H1 (cell line): Measurements from ENCODE around the gene MRM1. TPM values are rescaled to one million over a fixed set of nuclear protein-coding genes. Genes with fewer than 3 reads are reported as not detected.

ENCODE experiments used
- CTCF ChIA-PET: fragments of 300-600 bp; sonication (Branson Sonifier 250); formaldehyde crosslinking; loops from one replicate; lab custom pipeline; 2021; ENCODE audit not compliant: partially characterized antibody; lab: Charles Lee
- POLR2A ChIA-PET: fragments of 300-600 bp; sonication (Branson Sonifier 250); formaldehyde crosslinking; loops from one replicate; lab custom pipeline; 2021; ENCODE audit warnings: inconsistent platforms; ENCODE audit not compliant: partially characterized antibody; lab: Charles Lee
- DNase-seq, 2 experiments: peaks; one replicate each; pipeline versions ENCODE4 v3.0.0 to v3.0.0-alpha.2; 2010 to 2022; ENCODE audit warnings: low spot score in 2 of 2, low read depth in 1 of 2, mixed read lengths in 1 of 2
- FAIRE-seq: peaks from 2 replicates; lab custom pipeline; 2011; peaks lifted over from hg19 to GRCh38; lab: Jason Lieb, UNC
- H2AFZ ChIP-seq: 2 replicates; pipeline ENCODE4 v1.8.1; 2012; ENCODE audit warnings: low read length, inconsistent platforms
- H2AK5ac ChIP-seq: 2 replicates; pipeline ENCODE4 v1.6.1; 2013; ENCODE audit warnings: low read depth, low read length
- H2BK120ac ChIP-seq: replicated peaks from 2 replicates; pipeline ENCODE3; 2013; ENCODE audit warnings: low read depth, low read length, inconsistent platforms
- H2BK12ac ChIP-seq: 2 replicates; pipeline ENCODE4 v1.6.1; 2013; ENCODE audit warnings: low read depth, low read length
- H2BK15ac ChIP-seq: 2 replicates; pipeline ENCODE4 v1.6.1; 2013; ENCODE audit warnings: low read length
- H2BK20ac ChIP-seq: 2 replicates; pipeline ENCODE4 v1.6.1; 2013; ENCODE audit warnings: low read length
- H2BK5ac ChIP-seq: 2 replicates; pipeline ENCODE4 v1.6.1; 2013; ENCODE audit warnings: low read depth, low read length
- H3K14ac ChIP-seq: 2 replicates; pipeline ENCODE4 v1.6.1; 2013; ENCODE audit warnings: inconsistent platforms; ENCODE audit not compliant: insufficient read length
- H3K18ac ChIP-seq: 2 replicates; pipeline ENCODE4 v1.6.1; 2013; ENCODE audit warnings: low read length; ENCODE audit errors: extremely low read depth
- H3K23ac ChIP-seq: 2 replicates; pipeline ENCODE4 v1.6.1; 2013; ENCODE audit warnings: inconsistent platforms; ENCODE audit not compliant: insufficient read length
- H3K23me2 ChIP-seq: 2 replicates; pipeline ENCODE4 v1.6.1; 2013; ENCODE audit warnings: low read depth, low read length
- H3K27ac ChIP-seq: 2 replicates; pipeline ENCODE4 v1.6.1; 2011; ENCODE audit warnings: low read depth, low read length, inconsistent platforms
- H3K27me3 ChIP-seq, 4 experiments: replicated peaks in 1 of 4; 1 replicate in 1 of 4; 2 replicates in 3 of 4; pipeline versions ENCODE4 v1.6.1 to v1.8.1; 2011 to 2013; ENCODE audit warnings: low read length in 3 of 4, mild to moderate bottlenecking in 3 of 4, inconsistent platforms in 2 of 4, mixed read lengths in 2 of 4, moderate library complexity in 1 of 4; ENCODE audit not compliant: control insufficient read depth in 3 of 4, insufficient read depth in 3 of 4; ENCODE audit errors: extremely low read depth in 1 of 4
- H3K36me3 ChIP-seq, 4 experiments: 2 replicates each; pipeline versions ENCODE4 v1.6.1 to v1.8.1; 2011 to 2013; ENCODE audit warnings: mild to moderate bottlenecking in 4 of 4, low read length in 3 of 4, moderate library complexity in 2 of 4, control low read depth in 1 of 4, inconsistent platforms in 1 of 4; ENCODE audit not compliant: insufficient read depth in 4 of 4, control insufficient read depth in 2 of 4
- H3K4ac ChIP-seq: replicated peaks from 2 replicates; pipeline ENCODE3; 2013; ENCODE audit warnings: low read length, low read depth, mixed read lengths, inconsistent platforms; ENCODE audit not compliant: insufficient read length
- H3K4me1 ChIP-seq, 4 experiments: replicated peaks in 1 of 4; 1 replicate in 1 of 4; 2 replicates in 3 of 4; pipeline versions ENCODE4 v1.6.1 to v1.8.1; 2011 to 2013; ENCODE audit warnings: low read length in 3 of 4, inconsistent platforms in 2 of 4, mixed read lengths in 1 of 4; ENCODE audit not compliant: insufficient read depth in 4 of 4, control insufficient read depth in 3 of 4
- H3K4me2 ChIP-seq, 2 experiments: 2 replicates each; pipeline versions ENCODE4 v1.6.1 to v1.8.1; 2011 to 2013; ENCODE audit warnings: low read depth in 2 of 2, low read length in 2 of 2, control low read depth in 1 of 2, inconsistent platforms in 1 of 2, mild to moderate bottlenecking in 1 of 2; ENCODE audit not compliant: insufficient read depth in 1 of 2
- H3K4me3 ChIP-seq, 4 experiments: fragments of 200-600, 300-600 bp in 1 of 4; sonication (generic), shearing (Covaris generic), sonication (Bioruptor Twin) in 1 of 4; 2 replicates each; pipeline versions ENCODE4 v1.5.1 to v1.8.1; 2011 to 2016; ENCODE audit warnings: low read length in 4 of 4, low read depth in 3 of 4, control low read depth in 2 of 4, inconsistent platforms in 2 of 4, mild to moderate bottlenecking in 2 of 4, mixed read lengths in 1 of 4, moderate library complexity in 1 of 4; ENCODE audit not compliant: insufficient read depth in 2 of 4; ENCODE audit errors: extremely low read depth in 1 of 4
- H3K56ac ChIP-seq: replicated peaks from 2 replicates; pipeline ENCODE3; 2013; ENCODE audit warnings: low read depth, mild to moderate bottlenecking, mixed read lengths, low read length, inconsistent platforms; ENCODE audit not compliant: insufficient read length
- H3K79me1 ChIP-seq: 2 replicates; pipeline ENCODE4 v1.6.1; 2013; ENCODE audit warnings: low read depth, low read length, control low read depth
- H3K79me2 ChIP-seq, 2 experiments: 2 replicates each; pipeline versions ENCODE4 v1.6.1 to v1.8.1; 2012 to 2013; ENCODE audit warnings: low read length in 2 of 2, mild to moderate bottlenecking in 2 of 2, inconsistent platforms in 1 of 2; ENCODE audit not compliant: insufficient read depth in 2 of 2, control insufficient read depth in 1 of 2
- H3K9ac ChIP-seq, 4 experiments: replicated peaks in 1 of 4; 1 replicate in 1 of 4; 2 replicates in 3 of 4; pipeline versions ENCODE4 v1.6.1 to v1.8.1; 2011 to 2013; ENCODE audit warnings: low read depth in 3 of 4, low read length in 3 of 4, control low read depth in 2 of 4, mild to moderate bottlenecking in 2 of 4, moderate library complexity in 2 of 4, inconsistent platforms in 1 of 4; ENCODE audit errors: extremely low read depth in 1 of 4
- H3K9me3 ChIP-seq, 2 experiments: 2 replicates each; pipeline versions ENCODE4 v1.6.1 to v1.8.1; 2012 to 2013; ENCODE audit warnings: mild to moderate bottlenecking in 2 of 2, moderate library complexity in 2 of 2, control low read depth in 1 of 2, inconsistent platforms in 1 of 2, low read depth in 1 of 2, low read length in 1 of 2, mixed read lengths in 1 of 2; ENCODE audit not compliant: insufficient read depth in 2 of 2
- H4K20me1 ChIP-seq, 2 experiments: replicated peaks in 1 of 2; 2 replicates each; pipeline versions ENCODE3 to v1.8.1; 2011 to 2013; ENCODE audit warnings: inconsistent platforms in 2 of 2, low read length in 2 of 2, mild to moderate bottlenecking in 1 of 2; ENCODE audit not compliant: insufficient read depth in 2 of 2, control insufficient read depth in 1 of 2
- H4K5ac ChIP-seq: 2 replicates; pipeline ENCODE4 v1.6.1; 2013; ENCODE audit warnings: low read length, low read depth, mixed read lengths, inconsistent platforms; ENCODE audit not compliant: insufficient read length
- H4K8ac ChIP-seq: 2 replicates; pipeline ENCODE4 v1.8.0; 2013; ENCODE audit warnings: mild to moderate bottlenecking, moderate library complexity, low read length, inconsistent platforms; ENCODE audit not compliant: insufficient read depth; ENCODE audit errors: extremely low read depth
- H4K91ac ChIP-seq: replicated peaks from 2 replicates; pipeline ENCODE3; 2013; ENCODE audit warnings: low read length, mixed read lengths, inconsistent platforms; ENCODE audit not compliant: insufficient read length
- ASH2L ChIP-seq: fragments of 200-600, 300-600 bp; sonication (generic); IDR thresholded peaks from one replicate; pipeline ENCODE4 v1.7.1; 2017; ENCODE audit warnings: low read length
- TAF1 ChIP-seq: IDR thresholded peaks from 2 replicates; pipeline ENCODE4 v1.6.1; 2011; ENCODE audit warnings: mild to moderate bottlenecking, low read depth, low read length
- WGBS, 2 experiments: shearing (Covaris generic) in 1 of 2; methylation state at CpG; one replicate each; pipeline versions ENCODE4 v1.1.6 to v1.1.7; 2013 to 2015; ENCODE audit warnings: low lambda C conversion rate in 2 of 2, mixed read lengths in 2 of 2, inconsistent platforms in 1 of 2, low coverage in 1 of 2, missing lambda C conversion rate in 1 of 2; ENCODE audit not compliant: insufficient replicate concordance in 2 of 2, insufficient coverage in 1 of 2, insufficient read length in 1 of 2; ENCODE audit errors: extremely low coverage in 1 of 2, missing lambda C conversion rate in 1 of 2; 5-methylcytosine and 5-hydroxymethylcytosine counted together
- polyA plus RNA-seq, 7 experiments: library from polyadenylated mRNA; depleted of rRNA in 3 of 7; stranded (reverse) in 5 of 7; unstranded in 2 of 7; fragments of >200 nt in 5 of 7; fragments of 200-250 nt in 2 of 7; gene quantifications; 1 replicate in 5 of 7; 2 replicates in 1 of 7; 4 replicates in 1 of 7; pipeline versions ENCODE4 v1.2.1 to v1.2.3, GENCODE V29; 2011 to 2013; ENCODE audit warnings: missing spikeins in 2 of 7, mixed read lengths in 2 of 7
- total RNA-seq: library from RNA; stranded (reverse); fragmentation: NEBNext Ultra II Directional; extraction: Animal tissue kit (Norgen Biotek cat#: 25700); gene quantifications from 2 replicates; pipeline ENCODE4 v1.2.1, GENCODE V29; 2021

Gene MRM1
- total and polyA plus RNA-seq, 2 of the 8 experiments (the other 6 are each of a cell fraction or from before 2014, with no cell fraction given), result 9.9 to 11.2 TPM

- no peak overlapping the region for H2AK5ac ChIP-seq
- CTCF ChIA-PET, result interaction anchor here (0.6 to 9.9 kb wide), 10 partner anchors 11 to 434 kb away, joined by 3 to 122 read pairs (median 4); partner anchors contain the start of gene MRM1
These were observed 12.7 kb downstream of the MRM1 start for GRCh38 chr17:36614081-36614480.

More at GRCh38 chr17:36614081-36614480, 12.7 kb downstream of the MRM1 start:
- no peak overlapping the region for H3K4ac ChIP-seq
- no peaks in the 10 kb centered on the region for H3K36me3 ChIP-seq
- no peak overlapping the region for H3K14ac ChIP-seq
- no peak overlapping the region for H2BK12ac ChIP-seq
- no peak overlapping the region for H2AFZ ChIP-seq
- no peak overlapping the region for H3K9ac ChIP-seq
- no peaks in the 10 kb centered on the region for H3K23me2 ChIP-seq
- H3K27ac ChIP-seq, result no peak overlapping the region
- H2BK5ac ChIP-seq, result no peak overlapping the region
- FAIRE-seq, result no peak
- H3K9me3 ChIP-seq, result no peaks in the 10 kb centered on the region
- TF ChIP-seq TAF1 (no peak), ASH2L (peak; percentile 18)
- TF ChIP-seq, all 59 proteins: peak for 1
- no peak overlapping the region for H3K4me3 ChIP-seq
- H3K4me2 ChIP-seq, result no peak overlapping the region
- H3K79me1 ChIP-seq, result no peaks in the 10 kb centered on the region; the same call in 1 of the 2 replicates
- peak overlapping the region; percentile 32 for H3K18ac ChIP-seq
- H3K56ac ChIP-seq, result no peak overlapping the region
- peaks cover 0 to 2% of the 10 kb centered on the region in 2 experiments for H4K20me1 ChIP-seq
- no peak overlapping the region for H2BK20ac ChIP-seq
- H3K27me3 ChIP-seq, result no peaks in the 10 kb centered on the region
- H2BK15ac ChIP-seq, result no peak overlapping the region
- no peak overlapping the region for H4K91ac ChIP-seq
- no peak for DNase-seq
- H4K5ac ChIP-seq, result no peak overlapping the region
- POLR2A ChIA-PET, result interaction anchor here (1.2 to 6.3 kb wide), 3 partner anchors 10 to 18 kb away, joined by 3 to 50 read pairs (median 5); partner anchors contain the start of gene MRM1
- H2BK120ac ChIP-seq, result no peak overlapping the region
- no peaks in the 10 kb centered on the region for H3K79me2 ChIP-seq
- peaks cover 9 to 20% (median 16%) of the 10 kb centered on the region in 4 experiments for H3K4me1 ChIP-seq
- H3K23ac ChIP-seq, result no peak overlapping the region
- H4K8ac ChIP-seq, result no peak overlapping the region
- WGBS, 2 experiments, result 86% methylated on average over 7 of the region's 7 CpGs; no CpG with 5 or more reads in 1 of the 2 experiments
